HG03066 (cell line): ENCODE measurements around the gene PFKFB4.
"Not testable (repeated sequence)": the region's sequence is repeated elsewhere in the genome, so short reads cannot be mapped to it uniquely, and the experiment has no call there.

Experiments
- ATAC-seq: cut with Tn5 transposase; IDR thresholded peaks from one replicate; pipeline ENCODE4 v1.9.1; 2021; ENCODE audit warnings: low read depth; ENCODE audit not compliant: unreplicated experiment

PFKFB4 gene

GRCh38 chr3:48502728-48503168 is 53.9 kb downstream of the PFKFB4 start:
- no peak for ATAC-seq

DNA sequence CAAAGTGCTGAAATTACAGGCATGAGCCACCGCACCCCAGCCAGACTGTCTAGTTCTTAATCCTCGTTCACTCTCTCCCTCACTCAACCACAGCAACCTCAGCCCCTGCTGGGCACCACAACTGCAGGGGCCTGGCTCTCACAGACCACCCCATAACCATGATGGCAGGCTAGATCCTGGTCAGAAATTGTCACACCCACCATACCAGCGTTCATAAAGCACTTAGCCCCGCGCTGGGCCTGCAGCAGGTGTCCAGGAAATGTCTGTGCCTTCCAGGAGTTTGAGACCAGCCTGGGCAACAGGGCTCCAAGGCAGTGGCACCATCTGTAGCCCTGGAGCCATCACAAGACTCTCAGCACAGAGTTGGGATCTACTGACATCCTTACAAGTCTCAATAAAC is 54.5 kb downstream of the PFKFB4 start:
- no peak for ATAC-seq

- no peak for ATAC-seq
Measured at GRCh38 chr3:48501196-48501595, 55.4 kb downstream of the PFKFB4 start.

DNA sequence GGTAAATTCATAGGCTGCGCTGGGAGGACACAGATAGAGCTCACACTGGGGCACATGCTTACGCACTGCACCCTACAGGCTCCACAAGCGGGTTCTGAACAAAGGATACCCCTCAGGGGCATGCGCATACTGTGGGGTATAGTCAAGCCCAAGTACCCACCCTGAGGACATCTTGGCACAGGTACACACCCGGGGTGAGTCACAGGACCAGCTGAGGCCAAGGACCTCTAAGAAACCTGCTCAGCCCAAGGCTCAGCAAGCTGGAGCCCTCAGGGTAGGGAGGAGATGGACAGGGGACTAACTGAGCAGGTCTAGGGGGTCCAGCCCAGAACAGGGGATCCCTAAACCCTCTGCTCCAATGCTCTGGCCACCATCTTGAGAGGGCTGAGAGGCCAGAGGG is 55.9 kb downstream of the PFKFB4 start:
- no peak for ATAC-seq

DNA sequence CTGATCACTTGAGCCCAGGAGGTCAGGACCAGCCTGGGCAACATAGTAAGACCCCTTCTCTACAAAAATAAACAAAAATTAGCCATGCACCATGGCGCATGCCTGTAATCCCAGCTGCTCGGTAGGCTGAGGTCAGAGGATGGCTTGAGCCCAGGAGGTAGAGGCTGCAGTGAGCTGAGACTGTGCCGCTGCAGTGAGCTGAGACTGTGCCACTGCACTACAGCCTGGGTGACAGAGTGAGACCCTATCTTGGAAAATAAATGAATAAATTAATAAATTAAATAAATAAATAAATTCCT is 63.5 kb downstream of the PFKFB4 start:
- ATAC-seq, result no peak

DNA sequence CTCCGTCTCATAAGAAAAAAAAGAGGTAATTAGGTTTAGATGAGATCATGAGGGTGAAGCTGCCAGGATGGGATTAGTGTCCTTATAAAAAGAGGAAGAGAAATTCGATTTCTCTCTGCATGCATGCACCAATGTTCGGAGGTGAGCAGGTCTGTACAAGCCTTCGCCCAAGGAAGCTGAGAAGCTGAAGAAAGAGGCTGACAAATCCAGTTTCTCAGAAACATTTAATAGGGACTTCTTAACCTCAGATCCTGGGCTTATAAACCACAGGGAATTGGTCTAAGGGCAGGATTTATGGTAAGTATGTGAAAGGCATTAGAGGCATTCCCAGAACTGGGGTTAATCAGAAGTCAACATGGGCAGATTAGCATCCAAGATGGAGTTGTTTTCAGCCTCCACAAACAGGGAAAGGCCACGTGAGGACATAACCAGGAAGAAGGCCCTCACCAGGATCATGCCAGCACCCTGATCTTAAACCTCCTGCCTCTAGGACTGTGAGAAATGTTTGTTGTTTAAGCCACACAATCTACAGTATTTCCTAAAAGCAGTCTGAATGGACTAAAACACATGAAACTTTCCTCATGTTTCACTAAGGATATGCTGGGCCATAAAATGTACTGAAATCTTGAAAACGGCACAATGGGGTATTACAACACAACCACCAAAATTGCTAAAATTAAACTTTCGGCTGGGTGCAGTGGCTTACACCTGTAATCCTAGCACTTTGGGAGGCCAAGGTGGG is 64.0 kb downstream of the PFKFB4 start:
- ATAC-seq, result no peak

DNA sequence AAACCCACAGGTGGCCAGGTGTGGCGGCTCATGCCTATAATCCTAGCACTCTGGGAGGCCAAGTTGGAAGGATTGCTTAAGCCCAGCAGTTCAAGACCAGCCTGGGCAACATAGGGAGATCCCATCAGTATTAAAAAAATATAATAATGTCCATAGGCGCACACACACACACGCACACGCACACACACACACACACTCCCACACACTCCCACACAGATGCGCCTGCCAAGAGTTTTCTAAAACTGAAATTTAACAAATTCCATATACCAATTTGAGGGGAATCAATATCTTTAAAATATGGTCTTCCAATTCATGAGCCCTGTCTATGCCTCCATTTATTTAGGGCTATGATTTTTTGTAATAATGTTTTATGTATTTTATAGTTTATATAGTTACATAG is 69.7 kb downstream of the PFKFB4 start:
- ATAC-seq, result no peak

GRCh38 chr3:48482822-48483221 is 73.8 kb downstream of the PFKFB4 start:
- ATAC-seq, result not testable (repeated sequence)

DNA sequence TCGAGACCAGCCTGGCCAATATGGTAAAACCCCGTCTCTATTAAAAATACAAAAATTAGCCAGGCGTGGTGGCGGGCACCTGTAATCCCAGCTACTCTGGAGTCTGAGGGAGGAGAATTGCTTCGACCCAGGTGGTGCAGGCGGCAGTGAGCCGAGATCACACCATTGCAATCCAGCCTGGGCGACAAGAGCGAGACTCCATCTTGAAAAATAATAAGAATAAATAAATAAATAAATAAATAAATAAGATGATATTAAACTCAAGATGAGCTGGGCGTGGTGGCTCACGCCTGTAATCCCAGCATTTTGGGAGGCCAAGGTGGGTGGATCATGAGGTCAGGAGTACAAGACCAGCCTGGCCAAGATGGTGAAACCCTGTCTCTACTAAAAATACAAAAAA is 75.7 kb downstream of the PFKFB4 start:
- ATAC-seq, result not testable (repeated sequence)

- no peak for ATAC-seq
Measured at GRCh38 chr3:48478626-48479555, 77.7 kb downstream of the PFKFB4 start.

- no peak for ATAC-seq
Measured at GRCh38 chr3:48477959-48478520, 78.6 kb downstream of the PFKFB4 start.

DNA sequence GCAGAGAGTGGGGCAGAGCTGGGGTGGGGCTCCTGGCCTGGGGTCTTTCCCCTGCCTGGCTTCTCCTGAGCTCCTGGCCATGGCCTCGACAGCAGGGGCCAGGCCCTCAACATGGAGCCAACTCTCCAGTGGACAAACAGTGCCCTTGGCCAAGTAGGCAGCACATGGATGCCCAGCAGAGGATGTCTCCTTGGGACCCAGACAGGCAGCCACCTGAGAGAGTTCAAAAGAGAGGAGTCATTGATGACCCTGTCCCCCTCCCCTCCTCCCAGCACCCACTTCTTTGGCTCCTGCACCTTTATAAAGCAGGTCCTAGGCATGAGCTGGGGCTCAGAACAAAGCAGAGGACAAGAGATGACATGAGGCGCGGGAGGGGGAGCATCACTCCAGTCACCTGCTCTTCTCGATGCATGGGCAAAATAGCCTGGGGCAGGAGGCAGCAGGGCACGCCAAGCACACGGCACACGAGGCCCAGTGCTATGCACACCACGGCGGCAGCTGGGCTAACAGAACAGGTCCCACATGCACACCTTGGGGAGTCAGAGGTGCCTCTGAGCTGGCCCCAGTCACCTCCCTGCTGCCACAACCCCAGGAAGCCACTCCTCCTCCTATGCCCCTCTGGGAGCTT is 80.1 kb downstream of the PFKFB4 start:
- ATAC-seq, result no peak

- no peak for ATAC-seq
Measured at GRCh38 chr3:48475188-48475587, 81.4 kb downstream of the PFKFB4 start.

DNA sequence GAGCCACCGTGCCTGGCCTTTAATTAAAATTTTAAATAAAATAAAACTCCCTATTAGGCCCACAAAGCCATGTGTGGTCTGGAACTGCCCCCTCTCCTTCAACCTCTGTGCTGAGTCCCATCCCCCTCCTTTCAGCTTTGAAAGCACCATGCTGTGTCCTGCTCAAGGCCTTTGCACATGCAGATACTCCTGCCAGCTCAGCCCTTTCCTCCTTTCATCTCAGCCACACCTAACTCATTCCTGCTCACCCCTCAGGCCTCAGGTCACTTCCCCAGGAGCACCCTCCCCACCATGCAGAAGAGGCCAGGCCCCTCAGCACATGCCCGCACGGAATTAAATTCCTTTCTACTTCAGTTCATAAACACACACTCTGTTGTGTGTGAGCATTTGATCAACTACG is 82.0 kb downstream of the PFKFB4 start:
- no peak for ATAC-seq

DNA sequence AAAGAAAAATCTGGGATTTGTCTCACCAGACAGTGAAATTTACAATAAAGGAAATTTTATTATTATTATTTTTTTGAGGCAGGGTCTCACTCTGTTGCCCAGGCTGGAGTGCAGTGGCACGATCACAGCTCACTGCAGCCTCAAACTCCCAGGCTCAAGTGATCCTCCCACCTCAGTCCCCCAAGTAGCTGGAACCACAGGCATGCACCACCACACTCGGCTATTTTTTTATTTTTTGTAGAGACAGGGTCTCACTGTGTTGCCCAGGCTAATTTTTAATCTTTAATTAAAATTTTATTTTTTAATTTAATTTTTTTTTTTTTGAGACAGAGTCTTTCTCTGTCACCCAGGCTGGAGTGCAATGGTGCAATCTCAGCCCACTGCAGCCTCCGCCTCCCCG is 82.6 kb downstream of the PFKFB4 start:
- ATAC-seq, result not testable (repeated sequence)

- no peak for ATAC-seq
Measured at GRCh38 chr3:48473617-48473952, 83.0 kb downstream of the PFKFB4 start.

GRCh38 chr3:48472923-48473616 is 83.5 kb downstream of the PFKFB4 start:
- ATAC-seq, result peak; percentile 80

DNA sequence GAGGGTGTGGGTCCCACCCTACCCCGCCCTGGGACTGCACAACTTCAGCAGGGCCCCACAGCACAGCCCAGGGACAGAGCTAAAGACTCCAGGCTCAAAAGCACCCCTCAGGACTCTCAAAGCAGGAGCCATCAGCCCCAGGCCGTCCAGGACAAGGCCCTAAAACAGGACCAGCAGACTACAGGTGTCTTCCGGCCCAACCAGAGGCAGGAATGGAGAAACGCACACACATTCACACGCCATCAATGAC is 84.0 kb downstream of the PFKFB4 start:
- peak; percentile 16 for ATAC-seq

- no peak for ATAC-seq
Measured at GRCh38 chr3:48470286-48470685, 86.3 kb downstream of the PFKFB4 start.

- ATAC-seq, result no peak
Measured at GRCh38 chr3:48469046-48469915, 87.3 kb downstream of the PFKFB4 start.
